Thymus (tissue), 11 donors: Measurements from ENCODE around the gene MCTS1. TPM values are rescaled to one million over a fixed set of nuclear protein-coding genes. Genes with fewer than 3 reads are reported as not detected.
"Not testable (repeated sequence)": the region's sequence is repeated elsewhere in the genome, so short reads cannot be mapped to it uniquely, and the experiment has no call there.

Experiments used
- DNase-seq, 9 donors: peaks; one replicate each; pipeline ENCODE4 v3.0.0-alpha.2; 2013; ENCODE audit warnings: low spot score in 9 of 9, low read depth in 6 of 9, missing footprints in 1 of 9
- H3K27ac ChIP-seq, 2 donors: one replicate each; pipeline ENCODE4 v1.5.1; 2013; ENCODE audit warnings: control low read depth in 1 of 2, low read depth in 1 of 2, low read length in 1 of 2, mild to moderate bottlenecking in 1 of 2, moderate library complexity in 1 of 2
- H3K27me3 ChIP-seq, 2 donors: one replicate each; pipeline ENCODE4 v1.5.1; 2013; ENCODE audit warnings: low read length in 1 of 2; ENCODE audit not compliant: control insufficient read depth in 2 of 2, insufficient read depth in 1 of 2
- H3K36me3 ChIP-seq, 2 donors: one replicate each; pipeline ENCODE4 v1.5.1; 2013; ENCODE audit warnings: low read length in 1 of 2, mild to moderate bottlenecking in 1 of 2, moderate library complexity in 1 of 2; ENCODE audit not compliant: control insufficient read depth in 2 of 2, insufficient read depth in 2 of 2
- H3K4me1 ChIP-seq, 2 donors: one replicate each; pipeline ENCODE4 v1.5.1; 2013; ENCODE audit warnings: low read length in 2 of 2; ENCODE audit not compliant: control insufficient read depth in 2 of 2, insufficient read depth in 2 of 2
- H3K4me3 ChIP-seq, 2 donors: one replicate each; pipeline ENCODE4 v1.5.1; 2013; ENCODE audit warnings: low read length in 2 of 2, control low read depth in 1 of 2, mild to moderate bottlenecking in 1 of 2
- H3K9me3 ChIP-seq, 2 donors: one replicate each; pipeline ENCODE4 v1.5.1; 2013; ENCODE audit warnings: low read length in 1 of 2, mild to moderate bottlenecking in 1 of 2; ENCODE audit not compliant: control insufficient read depth in 2 of 2, insufficient read depth in 1 of 2
- WGBS: extraction: QIAGEN DNeasy Blood & Tissue Kit; methylation state at CpG from one replicate; pipeline ENCODE4 v1.1.7; 2013; 5-methylcytosine and 5-hydroxymethylcytosine counted together
- polyA plus RNA-seq: library from polyadenylated mRNA; stranded (reverse); fragments of 200-250 nt; gene quantifications from one replicate; pipeline ENCODE4 v1.2.3, GENCODE V29; 2013
- total RNA-seq: library from RNA; stranded (reverse); fragments of 120-200 nt; gene quantifications from one replicate; pipeline ENCODE4 v1.2.4, GENCODE V29; 2013
- donor health status: healthy.

Gene MCTS1
- total and polyA plus RNA-seq, 2 donors = 62.1 to 87.1 TPM

DNA sequence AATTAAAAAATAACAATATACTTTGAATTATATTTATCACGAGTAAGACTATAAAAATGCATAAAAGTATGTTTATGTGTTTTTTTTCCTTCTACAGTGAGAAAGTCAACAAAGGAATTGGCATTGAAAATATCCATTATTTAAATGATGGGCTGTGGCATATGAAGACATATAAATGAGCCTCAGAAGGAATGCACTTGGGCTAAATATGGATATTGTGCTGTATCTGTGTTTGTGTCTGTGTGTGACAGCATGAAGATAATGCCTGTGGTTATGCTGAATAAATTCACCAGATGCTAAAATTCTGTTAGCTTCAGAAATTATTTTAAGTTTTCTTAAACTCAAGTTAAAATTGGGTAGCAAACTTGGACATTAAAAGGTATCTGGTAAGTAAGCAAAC lies 8.2 kb downstream of the MCTS1 start:
- Histone ChIP-seq H3K9me3 (no peaks in the 10 kb centered on the region), H3K36me3 (peaks cover 0 to 20% of the 10 kb centered on the region in 2 donors), H3K27me3 (no peaks in the 10 kb centered on the region), H3K4me1 (no peaks in the 10 kb centered on the region), H3K27ac (no peak overlapping the region), H3K4me3 (no peak overlapping the region)
- WGBS = 100% methylated on average over 1 of the region's 1 CpG
- DNase-seq = no peak

DNA sequence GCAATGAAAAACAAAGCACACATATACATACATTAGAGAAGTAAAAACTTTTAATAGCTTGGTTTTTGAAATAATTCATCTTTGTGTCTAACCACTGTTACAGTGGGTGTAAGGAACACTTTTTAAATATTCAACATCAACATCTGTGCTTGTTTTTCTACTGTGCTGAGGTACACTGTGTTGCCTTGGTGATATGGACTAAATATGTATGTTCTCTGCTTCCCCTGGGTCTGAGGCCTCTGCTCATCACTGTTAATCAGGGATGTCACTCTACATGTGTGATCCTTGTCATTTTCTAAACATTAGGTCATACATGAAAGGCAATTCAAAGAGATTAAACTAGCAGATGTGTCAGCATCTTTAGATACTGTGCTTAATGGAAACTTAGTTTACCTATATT lies 10.9 kb downstream of the MCTS1 start:
- Histone ChIP-seq H3K4me3 (no peak overlapping the region), H3K36me3 (peaks cover 0 to 13% of the 10 kb centered on the region in 2 donors), H3K9me3 (no peaks in the 10 kb centered on the region), H3K4me1 (no peaks in the 10 kb centered on the region), H3K27ac (no peak overlapping the region), H3K27me3 (no peaks in the 10 kb centered on the region)
- no peak for DNase-seq

DNA sequence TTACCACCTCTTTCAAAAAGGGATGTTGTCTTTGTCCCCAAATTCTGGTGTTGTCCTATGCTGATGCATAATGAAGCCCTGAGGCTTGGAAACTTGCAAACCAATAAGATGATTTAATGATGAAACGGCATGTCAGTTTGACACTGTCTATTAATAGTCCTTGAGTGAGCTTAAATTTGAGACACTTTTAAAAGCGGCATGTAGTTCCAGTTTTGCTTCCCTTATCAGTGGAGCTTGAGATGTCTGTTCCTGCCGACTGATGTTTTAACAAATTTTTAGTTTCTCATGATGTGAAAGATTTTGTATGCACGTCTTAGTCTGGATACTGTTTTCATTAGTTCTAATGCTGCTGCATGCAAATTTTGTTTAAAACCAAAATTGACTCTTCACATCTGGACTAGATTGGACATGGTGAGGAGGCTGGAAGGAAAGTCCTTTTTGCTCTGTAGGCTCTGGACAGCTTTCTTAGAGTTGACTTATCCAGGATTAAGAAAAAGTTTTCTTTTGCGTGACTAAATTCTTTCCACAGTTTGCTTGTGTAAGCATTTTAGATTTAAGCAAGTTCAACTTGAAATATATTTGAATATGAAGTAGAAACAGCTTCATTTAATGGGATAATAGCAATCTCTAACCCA lies 14.2 kb downstream of the MCTS1 start:
- Histone ChIP-seq H3K9me3 (no peaks in the 10 kb centered on the region), H3K27ac (no peak overlapping the region), H3K4me1 (no peaks in the 10 kb centered on the region), H3K36me3 (peaks cover 0 to 6% of the 10 kb centered on the region in 2 donors), H3K27me3 (no peaks in the 10 kb centered on the region), H3K4me3 (no peak overlapping the region)
- DNase-seq = no peak
- 94% methylated on average over 5 of the region's 5 CpGs for WGBS

GRCh38 chrX:120625371-120625770 lies 21.5 kb downstream of the MCTS1 start:
- peaks cover 0 to 2% of the 10 kb centered on the region in 2 donors for H3K9me3 ChIP-seq
- no peak overlapping the region for H3K4me3 ChIP-seq
- WGBS = 95% methylated on average over 2 of the region's 2 CpGs
- no peak overlapping the region for H3K27ac ChIP-seq
- H3K27me3 ChIP-seq = no peaks in the 10 kb centered on the region
- no peak for DNase-seq
- H3K36me3 ChIP-seq = peaks cover 0 to 5% of the 10 kb centered on the region in 2 donors
- peaks cover 0 to 6% of the 10 kb centered on the region in 2 donors for H3K4me1 ChIP-seq

DNA sequence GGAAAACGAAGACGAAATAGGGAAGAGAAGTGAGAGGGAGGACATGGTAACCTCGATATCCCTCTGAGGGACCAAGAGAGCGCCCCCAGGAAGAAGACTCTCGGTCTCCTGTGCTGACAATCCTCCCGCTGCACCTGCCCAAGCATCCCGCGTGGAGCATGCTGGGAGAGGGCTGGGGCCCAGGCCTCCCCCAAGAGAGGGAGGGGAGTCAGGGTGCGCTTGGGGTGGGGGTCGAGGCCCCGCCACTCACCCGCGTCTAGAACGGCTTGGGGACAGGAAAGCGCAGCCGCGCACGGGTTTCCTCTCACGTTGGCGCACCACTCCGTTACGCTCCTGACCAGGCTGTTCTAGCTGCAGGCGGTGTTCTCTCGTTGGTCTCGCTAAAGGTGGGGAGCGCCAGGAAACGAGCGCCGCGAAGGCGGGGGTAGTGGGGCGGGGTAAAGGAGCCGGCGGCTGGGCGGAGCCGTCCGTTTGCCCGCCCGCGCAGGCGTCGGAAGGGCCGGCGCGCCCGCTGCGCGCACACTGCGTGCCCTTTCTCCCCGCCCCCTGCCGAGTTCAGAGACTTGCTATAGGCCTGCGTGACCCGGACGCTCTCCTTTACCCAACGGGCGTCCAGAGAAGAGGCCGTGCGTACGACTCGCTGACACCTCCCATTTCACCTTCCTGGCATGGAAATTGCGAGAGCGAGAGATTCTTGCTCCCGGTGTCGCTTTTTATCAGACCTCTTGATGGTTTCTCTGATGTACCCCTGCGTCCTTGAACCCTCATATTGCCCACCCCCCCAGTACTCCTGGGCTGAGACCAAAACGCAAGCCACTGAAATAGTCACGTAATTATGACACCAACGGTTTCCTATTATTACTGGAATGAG lies 26.0 kb downstream of the MCTS1 start, which contains the start of gene C1GALT1C1:
TSS of gene C1GALT1C1 (minus strand) at position 388 of the 871 bp plus-strand sequence. CDS start 2,888 bp downstream, outside the sequence.
- peak within 1 kb of the TSS; percentile 62 to 69 for H3K4me3 ChIP-seq
- under 1% methylated on average over 68 of the region's 68 CpGs for WGBS
- peaks cover 0 to 5% of the 10 kb centered on the region in 2 donors for H3K36me3 ChIP-seq
- peaks cover 0 to 6% of the 10 kb centered on the region in 2 donors for H3K4me1 ChIP-seq
- DNase-seq = peak; percentile 65 to 95 (median 85)
- peak within 1 kb of the TSS; percentile 96 to 97 for H3K27ac ChIP-seq
- H3K9me3 ChIP-seq = peaks cover 0 to 2% of the 10 kb centered on the region in 2 donors
- H3K27me3 ChIP-seq = no peaks in the 10 kb centered on the region

DNA sequence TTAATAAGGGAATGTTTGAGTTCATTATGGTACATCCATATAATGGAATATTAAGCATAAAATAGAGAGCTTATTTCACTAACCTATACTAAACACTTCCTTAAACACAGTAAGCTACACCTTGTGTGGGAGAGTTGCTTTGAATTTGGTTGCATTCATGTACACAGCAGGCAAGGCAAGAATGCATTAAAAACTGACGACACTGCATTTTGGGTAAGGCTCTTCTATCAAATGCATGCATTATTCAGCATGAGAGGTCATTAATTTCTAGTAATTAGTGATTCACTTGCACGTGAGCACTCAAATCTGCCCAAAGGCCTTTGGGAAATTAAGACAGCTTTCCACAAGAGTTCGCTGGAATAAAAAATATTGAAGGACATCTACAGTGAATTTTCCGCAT lies 34.7 kb downstream of the MCTS1 start:
- DNase-seq = no peak
- 95% methylated on average over 4 of the region's 4 CpGs for WGBS
- Histone ChIP-seq H3K9me3 (no peaks in the 10 kb centered on the region), H3K27me3 (no peaks in the 10 kb centered on the region), H3K4me3 (no peak overlapping the region), H3K27ac (no peak overlapping the region), H3K4me1 (no peaks in the 10 kb centered on the region), H3K36me3 (no peaks in the 10 kb centered on the region)

DNA sequence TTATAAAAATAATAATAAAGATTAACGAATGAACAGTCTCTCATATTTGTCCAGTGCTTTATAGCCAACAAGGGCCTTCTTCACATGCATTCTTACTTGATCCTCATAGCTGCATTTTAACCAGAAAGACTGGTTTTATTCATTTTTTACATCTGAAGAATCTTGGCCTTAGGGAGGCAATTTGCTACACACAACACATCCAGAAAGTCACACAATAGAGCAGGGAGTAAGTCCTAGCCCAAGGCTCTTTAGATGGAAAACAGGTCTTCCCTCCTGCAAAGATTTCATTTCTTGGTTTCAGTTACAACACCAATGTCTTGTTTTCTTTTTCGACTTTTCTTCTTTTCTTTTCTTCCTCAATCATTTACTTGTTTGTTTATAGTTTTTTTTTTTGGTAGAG lies 39.0 kb downstream of the MCTS1 start:
- Histone ChIP-seq H3K27me3 (no peaks in the 10 kb centered on the region), H3K9me3 (no peaks in the 10 kb centered on the region), H3K36me3 (no peaks in the 10 kb centered on the region), H3K27ac (no peak overlapping the region), H3K4me1 (no peaks in the 10 kb centered on the region), H3K4me3 (no peak overlapping the region)
- no peak for DNase-seq
- WGBS = 95% methylated on average over 2 of the region's 2 CpGs

DNA sequence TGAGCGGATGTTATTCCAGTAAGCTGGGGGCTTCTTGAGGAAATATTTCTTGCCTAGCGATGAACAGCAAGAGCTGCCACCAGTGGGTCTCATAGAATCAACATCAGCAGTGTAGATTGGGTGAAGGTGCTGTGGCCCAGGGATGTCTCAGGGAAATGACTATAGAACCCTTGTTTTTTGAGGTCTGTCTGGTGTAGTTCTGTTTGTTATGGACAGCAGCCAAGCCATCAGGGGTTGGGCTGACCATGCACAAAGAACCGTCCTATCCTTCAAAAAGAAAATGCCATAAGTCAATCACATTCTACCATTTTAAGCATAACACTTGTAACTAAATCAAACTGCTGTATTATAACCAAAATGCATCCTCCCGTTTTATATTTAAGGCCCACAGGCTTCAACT lies 43.2 kb downstream of the MCTS1 start:
- Histone ChIP-seq H3K9me3 (no peaks in the 10 kb centered on the region), H3K4me3 (no peak overlapping the region), H3K27ac (no peak overlapping the region), H3K36me3 (no peaks in the 10 kb centered on the region), H3K27me3 (no peaks in the 10 kb centered on the region), H3K4me1 (no peaks in the 10 kb centered on the region)
- DNase-seq = no peak
- WGBS = 100% methylated on average over 4 of the region's 4 CpGs

- not testable (repeated sequence) for H3K4me1 ChIP-seq, H3K27me3 ChIP-seq, H3K4me3 ChIP-seq, H3K27ac ChIP-seq, H3K36me3 ChIP-seq, H3K9me3 ChIP-seq, DNase-seq
- 100% methylated on average over 1 of the region's 1 CpG for WGBS
Measured at GRCh38 chrX:120652256-120652655, 48.4 kb downstream of the MCTS1 start.
